Measurements from ENCODE around the gene PAIP1. TPM values are rescaled to one million over a fixed set of nuclear protein-coding genes. Genes with fewer than 3 reads are reported as not detected.
"Not testable (repeated sequence)": the region's sequence is repeated elsewhere in the genome, so short reads cannot be mapped to it uniquely, and the experiment has no call there.

PAIP1 gene
- total RNA-seq, 1 donor from 2014 or later, result 213 TPM

DNA sequence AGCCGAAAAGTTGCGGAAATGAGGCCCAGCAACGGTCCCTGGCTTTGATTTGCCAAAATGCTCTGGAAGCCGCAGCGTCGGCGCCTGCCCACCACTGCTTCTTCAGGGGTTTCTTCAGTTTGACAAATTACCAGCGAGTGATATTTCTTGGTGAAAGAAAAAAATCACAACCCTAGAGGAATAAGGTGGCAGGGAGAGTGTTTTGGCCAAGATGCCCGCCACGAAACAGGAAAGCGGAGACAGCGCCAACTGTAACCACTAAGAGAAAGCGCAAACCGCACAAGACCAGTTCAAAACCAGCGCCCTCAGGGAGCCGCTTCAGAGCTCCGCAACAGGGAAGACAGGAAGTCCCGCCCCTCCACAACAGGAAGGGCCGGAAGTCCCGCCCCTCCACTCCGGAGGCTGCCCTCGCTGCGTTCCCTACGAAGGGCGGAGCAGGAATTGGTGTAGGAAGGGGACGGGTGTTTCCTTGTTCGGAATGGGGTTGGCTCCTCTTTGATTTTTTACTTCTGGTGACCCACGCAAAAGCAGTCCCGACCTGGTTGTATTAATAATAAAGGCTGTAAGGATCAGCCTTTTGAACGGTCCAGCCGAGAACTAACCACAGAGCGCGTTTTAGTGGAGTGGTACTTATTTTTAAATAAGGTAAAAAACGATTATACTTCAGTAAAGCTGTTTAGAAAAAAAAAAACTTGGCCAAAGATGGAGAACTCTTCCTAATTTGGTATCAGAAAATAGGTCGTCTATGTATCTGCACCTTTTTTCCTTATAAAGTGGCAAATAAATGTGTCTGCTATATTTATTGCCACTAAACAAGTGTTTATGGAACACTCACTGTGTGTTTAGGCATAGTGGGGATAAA is 41.8 kb downstream of the PAIP1 start, which contains the start of gene C5orf34:
Gene C5orf34 (minus strand): TSS at position 333 of the 862 bp plus-strand sequence. CDS start 5,809 bp downstream, outside the sequence.
- Histone ChIP-seq H3K4me2 (peak within 1 kb of the TSS; percentile 85), H3K27me3 (no peaks in the 10 kb centered on the region), H3K4me1 (peaks cover 12% of the 10 kb centered on the region), H3K27ac (peak within 1 kb of the TSS; percentile 96), H3K36me3 (no peaks in the 10 kb centered on the region), H3K9ac (peak within 1 kb of the TSS; percentile 94), H3F3A (ENCODE audit: low read depth) (peaks cover 5% of the 10 kb centered on the region), H2AFZ (replicated peaks) (peak within 1 kb of the TSS; percentile 82), H3K4me3 (peak within 1 kb of the TSS; percentile 61), H3K79me2 (ENCODE audit: low read depth) (peaks cover 26% of the 10 kb centered on the region), H4K20me1 (ENCODE audit: low read depth) (no peaks in the 10 kb centered on the region), H3K9me3 (ENCODE audit: low read depth) (no peaks in the 10 kb centered on the region)
- Mint-ChIP-seq H3K4me1 (peaks cover 23% of the 10 kb centered on the region), H3K27me3 (ENCODE audit: insufficient read depth, low read depth) (peaks cover 2% of the 10 kb centered on the region), H3K36me3 (peaks cover 13% of the 10 kb centered on the region), H3K4me3 (peak within 1 kb of the TSS; percentile 93), H3K9me3 (peaks cover 6% of the 10 kb centered on the region), H3K27ac (peak within 1 kb of the TSS; percentile 93)
- TF ChIP-seq, protein P1, sequence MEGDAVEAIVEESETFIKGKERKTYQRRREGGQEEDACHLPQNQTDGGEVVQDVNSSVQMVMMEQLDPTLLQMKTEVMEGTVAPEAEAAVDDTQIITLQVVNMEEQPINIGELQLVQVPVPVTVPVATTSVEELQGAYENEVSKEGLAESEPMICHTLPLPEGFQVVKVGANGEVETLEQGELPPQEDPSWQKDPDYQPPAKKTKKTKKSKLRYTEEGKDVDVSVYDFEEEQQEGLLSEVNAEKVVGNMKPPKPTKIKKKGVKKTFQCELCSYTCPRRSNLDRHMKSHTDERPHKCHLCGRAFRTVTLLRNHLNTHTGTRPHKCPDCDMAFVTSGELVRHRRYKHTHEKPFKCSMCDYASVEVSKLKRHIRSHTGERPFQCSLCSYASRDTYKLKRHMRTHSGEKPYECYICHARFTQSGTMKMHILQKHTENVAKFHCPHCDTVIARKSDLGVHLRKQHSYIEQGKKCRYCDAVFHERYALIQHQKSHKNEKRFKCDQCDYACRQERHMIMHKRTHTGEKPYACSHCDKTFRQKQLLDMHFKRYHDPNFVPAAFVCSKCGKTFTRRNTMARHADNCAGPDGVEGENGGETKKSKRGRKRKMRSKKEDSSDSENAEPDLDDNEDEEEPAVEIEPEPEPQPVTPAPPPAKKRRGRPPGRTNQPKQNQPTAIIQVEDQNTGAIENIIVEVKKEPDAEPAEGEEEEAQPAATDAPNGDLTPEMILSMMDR (IDR thresholded peaks at IDR 0.05), result peak; percentile 14
- TF ChIP-seq EZH2 (IDR thresholded peaks at IDR 0.05), result no peak
- TF ChIP-seq EZH2phosphoT487 (IDR thresholded peaks at IDR 0.05), result no peak
- DNase-seq (ENCODE audit: low spot score), result peak; percentile 98

DNA sequence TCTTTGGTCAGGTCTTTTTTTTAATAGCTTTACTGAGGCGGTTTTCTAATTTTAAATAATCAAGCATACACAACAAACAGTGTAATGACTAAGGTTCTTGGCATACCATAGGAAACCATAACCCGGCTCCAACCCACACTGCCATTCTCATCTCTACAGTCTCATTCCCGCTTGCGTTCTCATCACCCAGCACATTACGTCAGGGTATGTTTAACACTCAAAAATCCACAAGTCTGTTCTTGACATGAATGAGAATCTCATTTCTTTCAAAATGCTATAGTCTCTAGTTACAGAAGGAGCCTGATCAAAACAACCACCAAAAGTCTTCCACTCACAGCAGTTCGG is 42.4 kb downstream of the PAIP1 start:
- Histone ChIP-seq H3K4me3 (peak overlapping the region; percentile 61), H3K9me3 (ENCODE audit: low read depth) (no peaks in the 10 kb centered on the region), H3K4me2 (peak overlapping the region; percentile 85), H3K27ac (peak overlapping the region; percentile 96), H3F3A (ENCODE audit: low read depth) (peaks cover 5% of the 10 kb centered on the region), H3K9ac (peak overlapping the region; percentile 94), H3K36me3 (peaks cover under 1% of the 10 kb centered on the region), H4K20me1 (ENCODE audit: low read depth) (no peaks in the 10 kb centered on the region), H2AFZ (replicated peaks) (peak overlapping the region; percentile 74), H3K4me1 (peaks cover 12% of the 10 kb centered on the region), H3K79me2 (ENCODE audit: low read depth) (peaks cover 26% of the 10 kb centered on the region), H3K27me3 (no peaks in the 10 kb centered on the region)
- Mint-ChIP-seq H3K4me3 (peak overlapping the region; percentile 93), H3K4me1 (peaks cover 23% of the 10 kb centered on the region), H3K9me3 (peaks cover 6% of the 10 kb centered on the region), H3K27ac (peak overlapping the region; percentile 93), H3K36me3 (peaks cover 13% of the 10 kb centered on the region), H3K27me3 (ENCODE audit: insufficient read depth, low read depth) (peaks cover 2% of the 10 kb centered on the region)
- no peak for DNase-seq (ENCODE audit: low spot score)
- no peak for TF ChIP-seq EZH2phosphoT487 (IDR thresholded peaks at IDR 0.05)
- no peak for TF ChIP-seq EZH2 (IDR thresholded peaks at IDR 0.05)
- TF ChIP-seq, protein P1 (IDR thresholded peaks at IDR 0.05), result no peak

DNA sequence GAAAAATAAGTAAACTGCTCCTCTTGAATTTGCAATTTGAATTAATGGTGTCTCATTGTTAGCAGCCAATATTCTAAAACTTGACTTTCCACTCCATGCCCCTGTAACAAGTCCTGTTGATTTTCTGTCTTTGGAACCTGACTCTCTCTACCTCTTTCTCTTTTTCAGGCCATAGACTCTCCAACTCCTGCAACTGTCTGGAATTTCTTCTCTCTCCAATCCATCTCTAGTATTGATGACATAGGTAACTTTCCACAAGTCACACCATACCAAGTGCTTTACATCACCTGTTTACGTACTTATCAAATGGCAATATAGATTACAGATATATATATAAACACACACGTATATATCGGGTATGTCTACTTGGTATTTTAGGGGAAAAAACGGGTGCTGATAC is 42.9 kb downstream of the PAIP1 start:
- peak overlapping the region; percentile 94 for H3K9ac ChIP-seq
- peaks cover 5% of the 10 kb centered on the region for H3F3A ChIP-seq (ENCODE audit: low read depth)
- H3K4me1 ChIP-seq, result peaks cover 12% of the 10 kb centered on the region
- H4K20me1 ChIP-seq (ENCODE audit: low read depth), result no peaks in the 10 kb centered on the region
- H3K27ac ChIP-seq, result no peak overlapping the region
- TF ChIP-seq EZH2phosphoT487 (IDR thresholded peaks at IDR 0.05) (no peak), EZH2 (IDR thresholded peaks at IDR 0.05) (no peak)
- Mint-ChIP-seq H3K27me3 (ENCODE audit: insufficient read depth, low read depth) (peaks cover 2% of the 10 kb centered on the region), H3K27ac (peak overlapping the region; percentile 93), H3K4me3 (peak overlapping the region; percentile 93), H3K9me3 (peaks cover 6% of the 10 kb centered on the region), H3K36me3 (peaks cover 14% of the 10 kb centered on the region), H3K4me1 (peaks cover 23% of the 10 kb centered on the region)
- no peaks in the 10 kb centered on the region for H3K27me3 ChIP-seq
- no peak for DNase-seq (ENCODE audit: low spot score)
- peak overlapping the region; percentile 74 for H2AFZ ChIP-seq (replicated peaks)
- no peaks in the 10 kb centered on the region for H3K9me3 ChIP-seq (ENCODE audit: low read depth)
- H3K36me3 ChIP-seq, result peaks cover 5% of the 10 kb centered on the region
- H3K4me2 ChIP-seq, result peak overlapping the region; percentile 85
- peaks cover 26% of the 10 kb centered on the region for H3K79me2 ChIP-seq (ENCODE audit: low read depth)
- H3K4me3 ChIP-seq, result peak overlapping the region; percentile 61

DNA sequence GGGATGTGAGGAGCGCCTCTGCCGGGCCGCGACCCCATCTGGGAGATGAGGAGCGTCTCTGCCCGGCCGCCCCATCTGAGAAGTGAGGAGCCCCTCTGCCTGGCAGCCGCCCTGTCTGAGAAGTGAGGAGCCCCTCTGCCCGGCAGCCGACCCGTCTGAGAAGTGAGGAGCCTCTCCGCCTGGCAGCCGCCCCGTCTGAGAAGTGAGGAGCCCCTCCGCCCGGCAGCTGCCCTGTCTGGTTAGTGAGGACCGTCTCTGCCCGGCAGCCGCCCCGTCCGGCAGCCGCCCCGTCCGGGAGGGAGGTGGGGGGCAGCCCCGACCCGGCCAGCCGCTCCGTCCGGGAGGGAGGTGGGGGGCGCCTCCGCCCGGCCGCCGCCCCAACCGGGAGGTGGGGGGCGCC is 45.8 kb downstream of the PAIP1 start:
- not testable (repeated sequence) for H3K4me3 Mint-ChIP-seq; H3K27ac ChIP-seq; H3K27me3 ChIP-seq; H3K9me3 Mint-ChIP-seq; H3K27ac Mint-ChIP-seq; H3K9ac ChIP-seq; DNase-seq (ENCODE audit: low spot score); H3F3A ChIP-seq (ENCODE audit: low read depth); H3K27me3 Mint-ChIP-seq (ENCODE audit: insufficient read depth, low read depth); H2AFZ ChIP-seq (replicated peaks); H3K4me3 ChIP-seq; H3K4me2 ChIP-seq; H3K9me3 ChIP-seq (ENCODE audit: low read depth); H4K20me1 ChIP-seq (ENCODE audit: low read depth)
- Mint-ChIP-seq H3K36me3 (peaks cover 15% of the 10 kb centered on the region), H3K4me1 (peaks cover 23% of the 10 kb centered on the region)
- Histone ChIP-seq H3K4me1 (peaks cover 12% of the 10 kb centered on the region), H3K36me3 (peaks cover 16% of the 10 kb centered on the region), H3K79me2 (ENCODE audit: low read depth) (peaks cover 26% of the 10 kb centered on the region)
